ENCODE results near the gene OOSP4B. TPM values are rescaled to one million over a fixed set of nuclear protein-coding genes. Genes with fewer than 3 reads are reported as not detected.

The OOSP4B gene
- polyA plus RNA-seq, 1 donor (not counting 4 experiments of a cell fraction or from before 2014, with no cell fraction given) = not detected

DNA sequence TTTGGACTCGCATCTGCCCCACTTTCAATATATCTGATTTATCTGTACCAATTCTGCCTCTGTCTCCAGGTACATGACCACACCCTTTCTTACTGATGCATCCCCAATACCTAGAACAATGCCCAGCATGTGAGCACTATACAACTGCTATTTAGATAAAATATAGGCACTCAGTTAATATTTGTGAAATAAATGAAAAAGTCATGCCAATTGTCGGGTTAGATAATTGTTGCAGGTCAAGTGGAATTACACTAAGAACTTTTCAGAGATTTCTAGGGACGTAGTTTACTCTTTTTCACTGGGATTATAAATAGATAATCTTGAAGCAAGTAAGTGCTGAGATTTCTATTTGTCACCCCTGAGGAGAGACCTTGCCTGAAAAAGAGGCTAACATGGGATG lies 32.6 kb upstream of the OOSP4B start:
- H3K27me3 ChIP-seq (ENCODE audit: control insufficient read depth, extremely low read depth, insufficient read depth, low read length) = no peaks in the 10 kb centered on the region
- H3K36me3 ChIP-seq (ENCODE audit: control insufficient read depth in 2 of 2, extremely low read depth in 1 of 2, insufficient read depth in 2 of 2, low read length in 2 of 2) = no peaks in the 10 kb centered on the region
- H4K20me1 ChIP-seq (ENCODE audit: control insufficient read depth, extremely low read depth, insufficient read depth, low read length) = no peaks in the 10 kb centered on the region
- no peak overlapping the region for H3K9ac ChIP-seq (ENCODE audit: control insufficient read depth, extremely low read depth, insufficient read depth, low read length)
- no peak overlapping the region for H3K4me3 ChIP-seq (ENCODE audit: control insufficient read depth in 2 of 3, extremely low read depth in 1 of 3, insufficient read depth in 2 of 3, low read depth in 1 of 3, low read length in 3 of 3)
- dilution Hi-C loops (cut with MboI; ENCODE audit: extremely low pct_ligation_motif_present, low sequenced_read_pairs) = no loop called here
- H3K9me3 ChIP-seq (ENCODE audit: control insufficient read depth, low read depth, low read length) = no peaks in the 10 kb centered on the region
- H3K79me2 ChIP-seq (ENCODE audit: control insufficient read depth, insufficient read depth, low read length) = no peaks in the 10 kb centered on the region
- no peaks in the 10 kb centered on the region for H3K4me1 ChIP-seq (ENCODE audit: control insufficient read depth, extremely low read depth, insufficient read depth, low read length)
- H2AFZ ChIP-seq (ENCODE audit: control insufficient read depth, low read length) = no peak overlapping the region
- no peaks in the 10 kb centered on the region for H3K9me1 ChIP-seq (ENCODE audit: control insufficient read depth, extremely low read depth, insufficient read depth, low read length)
- no peak overlapping the region for H3K4me2 ChIP-seq (ENCODE audit: control insufficient read depth, extremely low read depth, insufficient read depth, low read depth, low read length)
- DNase-seq (ENCODE audit: low read depth, low spot score) = no peak
- no peak overlapping the region for H3K27ac ChIP-seq (ENCODE audit: control insufficient read depth, insufficient read depth, low read length)
- FAIRE-seq = no peak
- TF ChIP-seq, protein P1, sequence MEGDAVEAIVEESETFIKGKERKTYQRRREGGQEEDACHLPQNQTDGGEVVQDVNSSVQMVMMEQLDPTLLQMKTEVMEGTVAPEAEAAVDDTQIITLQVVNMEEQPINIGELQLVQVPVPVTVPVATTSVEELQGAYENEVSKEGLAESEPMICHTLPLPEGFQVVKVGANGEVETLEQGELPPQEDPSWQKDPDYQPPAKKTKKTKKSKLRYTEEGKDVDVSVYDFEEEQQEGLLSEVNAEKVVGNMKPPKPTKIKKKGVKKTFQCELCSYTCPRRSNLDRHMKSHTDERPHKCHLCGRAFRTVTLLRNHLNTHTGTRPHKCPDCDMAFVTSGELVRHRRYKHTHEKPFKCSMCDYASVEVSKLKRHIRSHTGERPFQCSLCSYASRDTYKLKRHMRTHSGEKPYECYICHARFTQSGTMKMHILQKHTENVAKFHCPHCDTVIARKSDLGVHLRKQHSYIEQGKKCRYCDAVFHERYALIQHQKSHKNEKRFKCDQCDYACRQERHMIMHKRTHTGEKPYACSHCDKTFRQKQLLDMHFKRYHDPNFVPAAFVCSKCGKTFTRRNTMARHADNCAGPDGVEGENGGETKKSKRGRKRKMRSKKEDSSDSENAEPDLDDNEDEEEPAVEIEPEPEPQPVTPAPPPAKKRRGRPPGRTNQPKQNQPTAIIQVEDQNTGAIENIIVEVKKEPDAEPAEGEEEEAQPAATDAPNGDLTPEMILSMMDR (optimal IDR thresholded peaks at IDR 0.05 in 1 of 3, IDR thresholded peaks at IDR 0.05 in 1 of 3, conservative IDR thresholded peaks at IDR 0.05 in 1 of 3; ENCODE audit: extremely low read depth in 1 of 3, insufficient read depth in 2 of 3, low read length in 3 of 3) = no peak
- TF ChIP-seq EZH2 (IDR thresholded peaks at IDR 0.05; ENCODE audit: low read length) = no peak

DNA sequence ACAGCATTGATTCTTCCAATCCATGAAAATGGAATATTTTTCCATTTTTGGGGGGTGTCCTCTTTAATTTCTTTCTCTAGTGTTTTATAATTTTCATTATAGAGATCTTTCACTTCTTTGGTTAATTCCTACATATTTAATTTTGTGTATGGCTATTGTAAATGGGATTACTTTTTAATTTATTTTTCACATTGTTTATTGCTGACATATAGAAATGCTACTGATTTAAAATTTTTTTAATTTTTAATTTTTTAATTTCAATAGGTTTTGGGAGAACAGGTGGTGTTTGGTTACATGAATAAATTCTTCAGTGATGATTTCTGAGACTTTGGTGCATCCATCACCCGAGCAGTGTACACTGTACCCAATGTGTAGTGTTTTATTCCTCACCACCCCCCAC lies 26.6 kb upstream of the OOSP4B start:
- Histone ChIP-seq H3K4me1 (ENCODE audit: control insufficient read depth, extremely low read depth, insufficient read depth, low read length) (no peaks in the 10 kb centered on the region), H3K27me3 (ENCODE audit: control insufficient read depth, extremely low read depth, insufficient read depth, low read length) (no peaks in the 10 kb centered on the region), H3K4me3 (ENCODE audit: control insufficient read depth in 2 of 3, extremely low read depth in 1 of 3, insufficient read depth in 2 of 3, low read depth in 1 of 3, low read length in 3 of 3) (no peak overlapping the region), H3K36me3 (ENCODE audit: control insufficient read depth in 2 of 2, extremely low read depth in 1 of 2, insufficient read depth in 2 of 2, low read length in 2 of 2) (no peaks in the 10 kb centered on the region), H3K9me3 (ENCODE audit: control insufficient read depth, low read depth, low read length) (no peaks in the 10 kb centered on the region), H3K9me1 (ENCODE audit: control insufficient read depth, extremely low read depth, insufficient read depth, low read length) (no peaks in the 10 kb centered on the region), H3K79me2 (ENCODE audit: control insufficient read depth, insufficient read depth, low read length) (no peaks in the 10 kb centered on the region), H3K27ac (ENCODE audit: control insufficient read depth, insufficient read depth, low read length) (no peak overlapping the region), H4K20me1 (ENCODE audit: control insufficient read depth, extremely low read depth, insufficient read depth, low read length) (no peaks in the 10 kb centered on the region), H2AFZ (ENCODE audit: control insufficient read depth, low read length) (no peak overlapping the region), H3K9ac (ENCODE audit: control insufficient read depth, extremely low read depth, insufficient read depth, low read length) (no peak overlapping the region), H3K4me2 (ENCODE audit: control insufficient read depth, extremely low read depth, insufficient read depth, low read depth, low read length) (no peak overlapping the region)
- no peak for DNase-seq (ENCODE audit: low read depth, low spot score)
- FAIRE-seq = no peak
- dilution Hi-C loops (cut with MboI; ENCODE audit: extremely low pct_ligation_motif_present, low sequenced_read_pairs) = no loop called here
- TF ChIP-seq EZH2 (IDR thresholded peaks at IDR 0.05; ENCODE audit: low read length) = no peak
- TF ChIP-seq, protein P1 (optimal IDR thresholded peaks at IDR 0.05 in 1 of 3, IDR thresholded peaks at IDR 0.05 in 1 of 3, conservative IDR thresholded peaks at IDR 0.05 in 1 of 3; ENCODE audit: extremely low read depth in 1 of 3, insufficient read depth in 2 of 3, low read length in 3 of 3) = no peak
